HG03066 (cell line): ENCODE results near the gene RPL7L1.
A peak's percentile ranks its signal among the peaks of the same experiment; 100 is the strongest.
"Not testable (repeated sequence)": the region's sequence is repeated elsewhere in the genome, so short reads cannot be mapped to it uniquely, and the experiment has no call there.

ENCODE experiments used
- ATAC-seq: cut with Tn5 transposase; IDR thresholded peaks from one replicate; pipeline ENCODE4 v1.9.1; 2021; ENCODE audit warnings: low read depth; ENCODE audit not compliant: unreplicated experiment

The RPL7L1 gene

DNA sequence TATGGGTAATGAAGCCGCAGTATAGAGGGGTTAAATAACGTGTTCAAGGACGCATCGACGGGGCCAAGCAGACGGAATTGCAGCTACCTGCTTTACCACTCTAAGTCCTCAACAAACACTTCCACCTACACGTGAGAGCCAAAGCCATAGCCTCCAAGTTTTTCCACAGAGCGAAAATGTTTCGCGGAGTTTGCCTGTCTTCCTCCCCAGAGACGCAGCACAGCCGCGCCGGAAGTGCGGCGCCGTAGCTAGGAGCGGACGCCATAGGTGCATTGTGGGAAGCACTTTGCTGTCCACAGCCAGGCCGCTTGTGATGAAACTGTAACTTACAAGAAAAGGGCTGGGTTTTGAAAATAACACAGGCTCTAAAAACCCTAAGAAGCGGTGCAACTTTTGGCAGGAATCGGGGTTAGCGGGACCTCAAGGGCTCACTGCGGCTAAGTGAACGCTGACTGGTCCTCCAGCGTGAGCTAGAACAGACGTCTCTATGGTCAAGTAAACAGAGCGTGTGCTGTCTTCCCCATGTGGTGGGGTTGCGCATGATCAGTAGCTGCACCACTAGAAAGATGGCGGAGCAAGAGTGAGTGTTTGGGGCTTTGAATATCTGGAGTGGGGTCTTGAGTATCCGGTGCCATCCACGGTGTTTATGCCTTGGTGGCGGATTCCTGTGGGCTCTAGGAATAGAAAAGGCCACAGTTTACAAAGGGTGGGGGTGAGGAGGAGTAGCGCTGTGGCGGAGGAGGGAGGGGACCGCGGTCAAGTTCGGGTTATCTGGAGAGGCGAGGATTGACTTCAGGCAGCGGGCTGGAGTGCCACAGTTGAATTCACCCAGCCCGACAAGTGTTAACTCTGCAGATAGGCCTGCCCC lies at the start of gene RPL7L1:
Gene RPL7L1 (plus strand): TSS at position 245 of the 868 bp plus-strand sequence. CDS start 295 bp downstream, at position 540.
- peak; percentile 87 for ATAC-seq

DNA sequence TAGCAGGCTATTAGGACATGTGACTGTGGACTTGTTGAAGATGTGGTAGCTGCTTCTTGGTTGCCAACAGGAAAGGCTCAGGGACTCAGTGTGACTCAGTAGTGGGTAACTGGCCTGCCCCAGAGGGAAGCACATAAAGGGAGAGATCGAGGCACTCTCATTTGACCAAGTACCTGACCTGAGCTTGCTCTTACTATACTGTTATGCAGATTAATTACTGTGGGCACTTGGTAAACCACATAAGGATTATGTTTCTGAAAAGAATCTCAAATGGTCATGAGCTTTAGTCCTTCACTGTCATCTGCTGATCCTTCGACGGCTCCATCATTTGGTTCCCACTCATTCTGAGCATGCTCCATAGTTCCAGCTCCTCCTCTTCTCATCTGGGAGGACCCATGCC lies 48.2 kb upstream of the RPL7L1 start:
- no peak for ATAC-seq

DNA sequence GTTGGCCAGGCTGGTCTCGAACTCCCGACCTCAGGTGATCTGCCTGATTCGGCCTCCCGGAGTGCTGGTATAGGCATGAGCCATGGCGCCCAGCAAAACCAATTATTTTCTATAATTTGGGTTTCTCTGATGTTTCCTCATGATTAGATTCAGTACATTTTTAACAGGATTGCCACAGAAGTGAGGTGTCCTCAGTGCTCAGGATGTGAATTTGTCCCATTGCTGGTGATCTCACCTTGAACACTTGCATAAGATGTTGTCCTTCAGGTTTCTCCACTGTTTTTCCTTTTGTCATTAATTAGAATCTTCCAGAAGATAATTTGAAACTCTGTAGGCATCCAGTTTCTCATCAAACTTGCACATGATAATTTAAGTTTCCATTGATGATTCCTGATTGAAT lies 45.4 kb upstream of the RPL7L1 start:
- ATAC-seq, result no peak

DNA sequence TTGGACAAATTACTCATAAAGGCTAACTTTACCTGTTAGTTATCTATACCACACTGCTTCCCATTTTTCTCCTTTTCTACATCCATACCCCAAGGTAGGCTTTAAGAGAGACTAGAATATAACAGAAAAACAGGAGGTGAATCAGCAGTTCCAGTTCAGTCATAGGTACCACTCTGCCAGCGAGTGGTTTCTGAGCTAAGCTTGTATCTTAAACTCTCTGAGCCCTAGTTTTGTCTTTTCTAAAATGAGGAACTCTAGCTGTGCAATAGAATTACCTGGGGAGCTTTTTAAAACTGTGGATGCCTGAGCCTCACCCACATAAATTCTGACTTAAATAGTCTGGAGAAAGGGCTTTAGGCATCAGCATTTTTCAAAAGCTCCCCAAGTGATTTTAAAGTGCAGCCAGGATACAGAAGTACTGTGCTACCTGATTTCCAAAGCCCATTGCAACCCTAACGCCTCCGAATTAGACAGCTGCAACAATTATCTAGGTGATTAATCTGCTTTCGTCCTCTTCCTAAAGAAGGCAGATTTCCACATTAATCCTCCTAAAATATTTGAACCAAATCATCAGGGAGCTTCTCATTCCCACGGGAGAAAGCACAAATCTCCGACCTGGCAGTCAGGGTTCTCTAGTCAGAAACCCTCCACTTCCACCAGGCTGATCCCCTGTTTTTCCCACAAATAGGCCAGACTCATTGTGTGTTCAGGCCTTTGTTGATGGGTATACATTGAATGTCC lies 37.4 kb upstream of the RPL7L1 start:
- no peak for ATAC-seq

DNA sequence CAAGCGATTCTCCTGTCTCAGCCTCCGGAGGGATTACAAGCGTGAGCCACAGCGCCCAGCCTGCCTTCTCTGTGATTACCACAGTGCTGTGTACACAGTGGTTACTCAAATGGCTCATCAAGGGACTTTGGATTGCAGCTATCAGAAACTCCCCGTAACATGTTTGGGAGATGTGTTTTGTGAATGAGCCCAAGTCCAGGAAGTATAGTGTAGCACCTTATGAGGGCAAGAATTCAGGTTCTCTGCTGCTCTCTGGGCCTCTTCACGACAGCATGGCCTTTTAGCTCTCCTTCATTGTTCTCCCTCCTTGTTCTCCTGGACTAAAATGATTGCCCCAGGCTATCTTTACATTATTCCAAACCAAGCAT lies 34.1 kb upstream of the RPL7L1 start:
- no peak for ATAC-seq

DNA sequence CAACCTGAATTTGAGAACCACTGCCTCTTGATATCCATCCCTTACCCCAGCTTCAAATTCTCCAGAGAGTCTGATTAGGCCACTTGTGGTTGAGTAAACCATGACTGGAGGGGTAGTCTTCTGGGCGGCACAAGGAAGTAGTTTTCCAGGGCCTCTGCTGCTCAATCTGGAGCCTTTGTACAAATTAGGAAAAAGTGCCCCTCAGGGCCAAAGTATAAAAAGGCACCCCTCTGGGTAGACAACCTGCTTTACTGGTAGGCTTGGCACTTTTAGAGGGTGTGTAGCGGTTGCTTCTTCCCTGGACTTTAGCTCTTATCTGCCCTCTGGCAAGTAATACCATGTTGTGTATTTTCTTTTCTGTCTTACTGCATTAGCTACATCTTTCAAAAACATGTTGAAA lies 32.9 kb upstream of the RPL7L1 start:
- ATAC-seq, result no peak

DNA sequence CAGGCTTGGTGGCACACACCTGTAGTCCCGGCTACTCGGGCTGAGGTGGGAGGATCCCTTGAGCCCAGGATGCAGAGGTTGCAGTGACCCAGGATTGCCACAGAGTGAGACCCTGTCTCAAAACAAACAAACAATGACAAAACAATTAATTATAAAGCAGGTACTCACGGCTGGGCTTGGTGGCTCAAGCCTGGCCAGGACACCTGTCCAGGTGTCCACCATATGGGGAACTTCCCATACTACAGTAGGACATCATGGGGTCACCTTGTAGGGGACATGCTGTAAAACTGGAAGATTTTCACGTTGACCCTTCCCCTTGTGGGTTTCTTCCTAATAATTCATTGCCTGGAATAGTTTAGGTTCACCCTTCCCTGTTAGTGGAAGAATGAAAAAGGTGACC lies 30.7 kb upstream of the RPL7L1 start:
- no peak for ATAC-seq

DNA sequence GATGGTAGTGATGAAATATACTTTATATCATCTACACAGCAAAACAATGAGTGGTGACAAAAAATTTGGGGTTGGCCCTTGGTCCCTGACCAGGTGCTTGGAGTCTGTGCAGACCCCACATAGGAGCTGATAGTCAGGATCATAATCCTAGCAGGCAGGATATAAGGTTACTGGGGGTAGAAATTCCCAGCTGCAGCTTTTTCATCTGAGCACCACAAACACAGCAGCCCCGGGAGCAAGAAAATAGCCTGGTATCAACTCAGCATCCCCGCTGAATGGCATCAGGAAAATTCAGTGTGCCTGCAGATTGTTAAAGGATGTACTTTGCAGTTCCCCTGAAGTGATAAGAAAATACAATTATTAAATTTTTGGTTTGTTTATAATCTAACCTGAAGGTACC lies 27.8 kb upstream of the RPL7L1 start:
- ATAC-seq, result no peak

DNA sequence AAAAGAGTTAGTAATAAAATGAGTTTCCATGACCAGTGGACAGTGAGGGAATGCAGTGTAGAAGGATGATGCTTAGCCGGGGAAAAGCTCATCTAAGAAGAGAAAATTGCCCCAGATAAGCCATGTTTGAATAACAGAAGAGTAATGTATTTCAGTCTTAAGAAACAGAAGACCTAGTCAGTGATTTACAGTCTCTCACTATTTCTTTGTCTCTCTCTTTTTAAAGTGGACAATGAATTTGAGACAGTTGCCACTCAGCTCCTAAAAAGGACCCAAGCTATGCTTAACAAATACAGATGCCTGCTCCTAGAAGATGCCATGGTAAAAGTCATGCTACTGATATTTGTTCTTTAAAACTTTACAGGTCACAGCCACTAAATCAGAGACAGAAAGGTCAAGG lies 19.4 kb upstream of the RPL7L1 start:
- ATAC-seq, result no peak

DNA sequence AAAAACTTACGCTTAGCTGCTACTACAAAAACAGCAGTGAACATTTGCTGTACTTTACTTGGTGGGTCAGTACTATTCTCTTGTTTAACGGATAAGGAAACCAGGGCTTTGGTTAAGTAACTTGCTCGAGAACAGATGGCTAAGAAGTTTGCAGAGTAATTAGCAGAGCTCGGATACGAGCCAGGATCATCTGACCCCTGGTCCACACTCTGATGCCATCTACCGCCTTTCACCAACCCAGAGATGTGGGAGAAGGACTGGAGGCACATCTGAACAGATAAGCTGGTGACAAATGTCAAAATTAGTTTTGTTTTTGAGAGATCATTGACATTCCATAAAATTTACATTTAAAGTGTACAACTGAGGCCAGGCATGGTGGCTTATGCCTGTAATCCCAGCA lies 18.9 kb upstream of the RPL7L1 start:
- no peak for ATAC-seq

DNA sequence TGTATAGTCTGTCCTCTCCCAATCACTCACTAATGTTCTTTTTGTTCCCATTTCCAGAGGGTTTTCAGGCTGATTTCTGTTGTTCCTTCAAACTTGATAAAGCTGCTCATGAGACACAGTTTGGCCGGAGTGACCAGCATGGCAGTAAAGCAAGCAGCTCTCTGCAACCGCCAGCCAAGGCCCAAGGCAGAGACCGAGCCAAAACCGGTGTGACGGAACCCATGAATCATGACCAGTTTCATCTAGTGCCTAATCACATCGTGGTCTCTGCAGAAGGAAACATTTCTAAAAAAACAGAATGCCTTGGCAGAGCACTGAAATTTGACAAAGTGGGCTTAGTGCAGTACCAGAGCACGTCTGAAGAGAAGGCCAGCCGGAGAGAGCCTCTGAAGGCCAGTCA lies 14.8 kb upstream of the RPL7L1 start:
- no peak for ATAC-seq

DNA sequence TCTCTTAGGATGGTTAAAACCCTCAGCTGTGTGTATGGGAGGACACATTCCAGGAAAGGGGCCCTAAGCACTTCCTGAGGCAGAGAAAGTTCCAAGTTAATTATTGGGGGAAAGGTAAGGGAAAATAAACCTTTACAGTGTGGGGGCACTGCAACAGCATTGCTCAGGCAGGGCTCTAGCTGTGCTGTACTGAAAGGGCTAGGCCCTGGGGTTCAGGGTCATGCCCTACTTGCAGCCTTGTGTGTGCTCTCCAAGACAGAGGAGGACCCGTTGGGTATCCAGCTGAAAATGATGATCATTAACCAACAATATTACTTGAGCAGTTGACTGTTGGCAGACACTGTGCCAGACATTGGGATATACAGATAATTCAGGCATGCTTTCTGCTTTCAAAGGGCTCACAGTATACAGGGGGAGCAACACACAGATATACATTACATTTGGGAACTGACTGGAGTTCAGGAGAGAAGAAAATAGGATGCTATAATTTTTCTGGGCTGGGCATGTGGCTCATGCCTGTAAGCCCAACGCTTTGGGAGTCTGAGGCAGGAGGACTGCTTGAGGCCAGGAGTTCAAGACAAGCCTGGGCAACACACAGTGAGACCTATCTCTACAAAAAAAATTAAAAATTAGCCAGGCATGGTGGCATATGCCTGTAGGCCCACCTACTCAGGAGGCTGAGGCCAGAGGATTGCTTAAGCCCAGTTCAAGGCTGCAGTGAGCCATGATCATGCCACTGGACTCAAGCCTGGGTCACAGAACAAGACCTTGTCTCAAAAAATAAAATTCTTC lies 9.1 kb upstream of the RPL7L1 start:
- no peak for ATAC-seq

DNA sequence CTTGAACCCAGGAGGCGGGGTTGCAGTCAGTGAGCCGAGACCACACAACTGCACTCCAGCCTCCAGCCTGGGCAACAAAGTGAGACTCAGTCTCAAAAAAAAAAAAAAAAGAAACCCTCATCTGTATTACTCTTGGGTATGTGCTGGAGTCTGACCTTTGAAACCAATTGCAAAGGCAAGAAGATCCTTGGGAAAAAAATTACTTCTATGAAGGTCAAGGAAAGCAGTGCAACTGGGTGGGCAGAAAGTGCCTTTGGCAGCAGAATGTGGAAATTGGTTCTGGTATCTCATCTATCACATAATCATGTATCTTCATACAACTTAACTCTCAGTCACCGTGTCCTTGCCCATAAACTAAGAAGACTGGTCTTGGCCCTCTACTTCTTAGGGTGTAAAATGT lies 7.7 kb upstream of the RPL7L1 start:
- no peak for ATAC-seq

DNA sequence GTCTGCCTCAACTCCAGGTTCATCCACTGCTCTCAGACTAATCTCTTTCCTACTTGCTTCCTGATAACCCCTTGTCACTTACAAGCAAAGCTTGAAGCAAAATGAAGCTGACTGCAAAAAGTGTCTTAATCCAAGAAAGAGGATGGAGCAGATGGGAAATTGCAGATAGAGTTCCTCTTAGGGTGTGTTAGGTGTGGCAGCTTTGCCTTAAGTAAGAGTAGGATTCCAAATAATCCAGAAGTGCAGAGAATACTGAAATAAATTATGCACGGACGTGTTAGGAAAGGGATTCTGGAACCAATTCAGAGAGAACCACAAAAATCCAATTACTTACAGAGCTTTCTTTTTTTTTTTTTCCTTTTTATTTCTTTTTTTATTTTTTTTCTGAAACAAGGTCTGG lies 6.1 kb upstream of the RPL7L1 start:
- no peak for ATAC-seq

DNA sequence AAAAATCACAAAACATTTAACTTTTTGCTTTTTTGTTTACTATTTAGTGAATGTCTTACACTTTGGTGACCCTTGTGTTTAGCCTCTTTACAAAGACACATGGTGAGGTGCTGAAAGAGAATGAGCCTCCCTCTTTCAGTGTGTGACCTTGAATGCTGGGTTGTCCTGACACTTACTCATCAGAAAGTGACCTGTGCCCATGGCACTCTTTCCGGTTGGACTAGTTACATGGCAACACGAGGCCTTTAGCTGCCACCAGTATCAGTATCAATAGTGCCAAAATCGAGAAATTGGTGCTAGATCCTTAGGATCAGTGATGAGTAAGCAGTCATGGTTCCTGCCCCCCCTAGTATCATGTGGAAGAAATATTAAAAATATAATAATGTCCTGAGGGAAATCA lies 1.7 kb upstream of the RPL7L1 start:
- ATAC-seq, result no peak

DNA sequence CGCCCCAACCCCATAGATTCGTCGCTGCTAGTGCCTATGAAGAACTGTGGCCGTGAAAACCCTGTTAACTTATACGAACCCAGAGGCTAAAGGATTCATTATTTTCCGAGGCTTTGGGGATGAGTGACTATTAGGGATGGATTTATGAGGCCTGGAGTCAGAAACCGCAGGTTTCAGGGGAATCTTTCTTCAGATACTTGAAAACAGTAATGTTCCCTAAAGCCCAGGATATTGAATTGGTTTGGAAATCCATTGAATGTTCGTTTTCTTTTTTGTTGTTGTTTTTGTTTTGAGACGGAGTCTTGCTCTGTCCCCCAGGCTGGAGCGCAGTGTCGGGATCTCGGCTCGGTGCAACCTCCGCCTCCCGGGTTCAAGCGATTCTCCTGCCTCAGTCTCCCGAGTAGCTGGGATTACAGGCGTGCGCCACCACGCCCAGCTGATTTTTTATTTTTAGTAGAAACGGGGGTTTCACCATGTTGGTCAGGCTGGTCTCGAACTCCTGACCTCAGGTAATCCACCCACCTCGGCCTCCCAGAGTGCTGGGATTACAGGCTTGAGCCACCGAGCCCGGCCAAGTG lies 913 bp downstream of the RPL7L1 start:
- ATAC-seq, result not testable (repeated sequence)

DNA sequence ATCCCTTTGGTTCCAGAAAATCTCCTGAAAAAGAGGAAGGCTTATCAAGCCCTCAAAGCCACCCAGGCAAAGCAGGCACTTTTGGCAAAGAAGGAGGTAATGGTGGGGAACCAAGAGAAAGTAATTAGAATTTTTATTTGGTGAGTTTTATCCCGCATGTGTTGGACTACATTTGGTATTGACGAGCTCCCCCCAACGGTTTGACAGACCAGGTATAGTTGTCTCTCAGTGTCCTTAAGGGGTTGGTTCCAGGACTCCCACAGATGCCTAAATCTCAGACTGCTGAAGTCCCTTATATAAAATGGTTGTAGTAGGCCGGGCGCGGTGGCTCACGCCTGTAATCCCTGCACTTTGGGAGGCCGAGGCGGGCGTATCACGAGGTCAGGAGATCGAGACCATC lies 1.5 kb downstream of the RPL7L1 start:
- ATAC-seq, result not testable (repeated sequence)

DNA sequence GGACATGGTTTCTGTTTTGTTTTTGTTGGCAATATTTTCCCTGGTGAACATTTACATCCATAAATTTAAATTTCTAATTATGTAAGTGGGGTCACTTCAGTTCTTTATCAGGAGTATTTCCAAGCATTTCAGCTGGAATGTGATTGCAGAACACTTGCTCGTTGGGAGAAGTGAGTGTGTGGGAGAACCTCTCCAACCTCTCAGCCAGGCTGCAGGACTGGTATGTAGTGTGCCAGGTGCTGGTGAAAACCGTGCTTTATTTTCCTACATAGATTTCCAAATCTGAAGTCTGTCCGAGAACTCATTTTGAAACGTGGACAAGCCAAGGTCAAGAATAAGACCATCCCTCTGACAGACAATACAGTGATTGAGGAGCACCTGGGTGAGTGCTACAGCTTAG lies 6.3 kb downstream of the RPL7L1 start:
- ATAC-seq, result no peak

DNA sequence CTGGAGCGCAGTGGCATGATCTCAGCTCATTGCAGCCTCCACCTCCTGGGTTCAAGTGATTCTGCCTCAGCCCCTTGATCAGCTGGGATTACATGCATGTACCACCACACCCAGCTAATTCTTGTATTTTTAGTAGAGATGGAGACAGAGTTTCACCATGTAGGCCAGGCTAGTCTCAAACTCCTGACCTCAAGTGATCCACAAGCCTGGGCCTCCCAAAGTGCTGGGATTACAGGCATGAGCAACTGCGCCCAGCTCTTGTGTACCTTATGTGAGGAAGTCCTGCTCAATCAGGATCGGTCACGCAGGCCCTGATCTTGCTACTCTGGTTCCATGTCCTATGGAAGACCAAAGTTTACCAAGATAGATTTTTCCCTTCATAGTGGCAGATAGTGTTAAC lies 8.8 kb downstream of the RPL7L1 start:
- not testable (repeated sequence) for ATAC-seq

DNA sequence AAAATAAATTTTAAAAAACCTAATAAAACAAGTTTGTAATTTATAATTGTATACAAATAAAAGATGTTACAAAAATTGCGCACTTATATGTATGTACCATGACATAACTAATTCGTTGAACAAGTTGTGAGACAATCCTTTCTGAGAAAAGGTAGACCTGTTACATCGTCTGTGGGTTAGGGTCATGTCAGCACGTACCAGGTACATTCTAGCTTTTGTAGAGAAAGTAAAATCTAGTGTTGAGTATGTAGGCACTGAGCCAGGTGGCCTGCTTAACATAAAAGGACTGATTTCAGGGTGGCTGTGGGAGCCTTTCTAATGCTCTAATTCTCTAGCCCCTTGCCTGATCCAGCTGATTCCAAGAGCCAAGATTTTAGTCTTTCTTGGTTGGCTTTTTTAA lies 10.4 kb downstream of the RPL7L1 start:
- no peak for ATAC-seq
